ENCODE results near the gene SPARC.
A peak's percentile ranks its signal among the peaks of the same experiment; 100 is the strongest.
"Not testable (repeated sequence)": the region's sequence is repeated elsewhere in the genome, so short reads cannot be mapped to it uniquely, and the experiment has no call there.

Gene SPARC

GRCh38 chr5:151680944-151681427 is 5.7 kb downstream of the SPARC start:
- Histone ChIP-seq H4K20me1 (no peaks in the 10 kb centered on the region), H3K36me3 (no peaks in the 10 kb centered on the region), H3K9ac (no peak overlapping the region), H3K27me3 (no peaks in the 10 kb centered on the region), H3K4me3 (no peak overlapping the region), H3K4me1 (peaks cover 26% of the 10 kb centered on the region), H3K27ac (no peak overlapping the region), H3K9me3 (no peaks in the 10 kb centered on the region), H3K4me2 (no peak overlapping the region)
- no peak for TF ChIP-seq Cebpa-rat (IDR thresholded peaks at IDR 0.05)

GRCh38 chr5:151680156-151680505 is 6.6 kb downstream of the SPARC start:
- not testable (repeated sequence) for H3K27ac ChIP-seq, H3K36me3 ChIP-seq, H3K9me3 ChIP-seq, H3K27me3 ChIP-seq, H3K9ac ChIP-seq, H3K4me2 ChIP-seq, H3K4me3 ChIP-seq, H4K20me1 ChIP-seq
- peaks cover 26% of the 10 kb centered on the region for H3K4me1 ChIP-seq

DNA sequence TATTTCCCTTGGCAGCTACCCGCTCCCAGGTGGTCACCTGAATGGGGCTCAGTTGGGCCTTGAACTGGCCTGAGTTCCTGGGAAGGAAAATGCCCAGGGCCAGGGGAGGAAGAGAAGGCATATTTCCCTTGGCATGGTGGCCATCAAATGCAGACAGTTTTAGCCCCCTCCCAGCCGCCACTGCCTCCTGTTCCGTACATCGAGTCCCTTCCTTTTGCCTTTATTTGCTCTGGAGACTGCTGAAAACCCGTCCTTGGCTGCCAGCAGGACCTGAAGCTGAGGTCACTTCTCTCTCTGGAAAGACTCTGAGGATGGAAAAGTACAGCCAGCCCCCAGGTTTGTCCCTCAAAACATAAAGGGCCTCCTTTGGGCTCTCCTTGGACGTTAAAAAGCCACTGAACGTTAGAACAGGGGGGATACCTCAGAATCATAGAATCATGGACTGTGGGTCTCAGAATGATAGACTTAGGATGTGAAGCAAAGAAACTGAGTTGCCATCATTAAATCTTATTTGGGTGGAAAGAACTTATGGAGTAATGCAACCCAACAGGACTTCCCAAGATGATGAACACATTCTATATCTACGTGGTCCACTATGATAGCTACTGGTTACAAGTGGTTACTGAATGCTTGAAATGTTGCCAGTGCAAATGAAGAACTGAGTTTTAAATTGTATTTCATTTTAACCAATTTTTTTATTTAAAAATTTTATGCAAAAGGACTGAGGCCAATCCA is 7.1 kb downstream of the SPARC start:
- no peak overlapping the region for H3K4me3 ChIP-seq
- H3K4me2 ChIP-seq = no peak overlapping the region
- no peak overlapping the region for H3K9ac ChIP-seq
- H3K9me3 ChIP-seq = no peaks in the 10 kb centered on the region
- peaks cover 26% of the 10 kb centered on the region for H3K4me1 ChIP-seq
- no peak overlapping the region for H3K27ac ChIP-seq
- no peaks in the 10 kb centered on the region for H3K36me3 ChIP-seq
- no peaks in the 10 kb centered on the region for H4K20me1 ChIP-seq
- H3K27me3 ChIP-seq = no peaks in the 10 kb centered on the region
- TF ChIP-seq Cebpa-rat (IDR thresholded peaks at IDR 0.05) = no peak

- H3K36me3 ChIP-seq = no peaks in the 10 kb centered on the region
- no peak for TF ChIP-seq Cebpa-rat (IDR thresholded peaks at IDR 0.05)
- no peaks in the 10 kb centered on the region for H4K20me1 ChIP-seq
- peaks cover 26% of the 10 kb centered on the region for H3K4me1 ChIP-seq
- H3K9ac ChIP-seq = no peak overlapping the region
- H3K27me3 ChIP-seq = no peaks in the 10 kb centered on the region
- H3K4me3 ChIP-seq = no peak overlapping the region
- H3K27ac ChIP-seq = no peak overlapping the region
- H3K9me3 ChIP-seq = no peaks in the 10 kb centered on the region
- peak overlapping the region; percentile 51 for H3K4me2 ChIP-seq
Observed at GRCh38 chr5:151678713-151679112, 8.0 kb downstream of the SPARC start.

DNA sequence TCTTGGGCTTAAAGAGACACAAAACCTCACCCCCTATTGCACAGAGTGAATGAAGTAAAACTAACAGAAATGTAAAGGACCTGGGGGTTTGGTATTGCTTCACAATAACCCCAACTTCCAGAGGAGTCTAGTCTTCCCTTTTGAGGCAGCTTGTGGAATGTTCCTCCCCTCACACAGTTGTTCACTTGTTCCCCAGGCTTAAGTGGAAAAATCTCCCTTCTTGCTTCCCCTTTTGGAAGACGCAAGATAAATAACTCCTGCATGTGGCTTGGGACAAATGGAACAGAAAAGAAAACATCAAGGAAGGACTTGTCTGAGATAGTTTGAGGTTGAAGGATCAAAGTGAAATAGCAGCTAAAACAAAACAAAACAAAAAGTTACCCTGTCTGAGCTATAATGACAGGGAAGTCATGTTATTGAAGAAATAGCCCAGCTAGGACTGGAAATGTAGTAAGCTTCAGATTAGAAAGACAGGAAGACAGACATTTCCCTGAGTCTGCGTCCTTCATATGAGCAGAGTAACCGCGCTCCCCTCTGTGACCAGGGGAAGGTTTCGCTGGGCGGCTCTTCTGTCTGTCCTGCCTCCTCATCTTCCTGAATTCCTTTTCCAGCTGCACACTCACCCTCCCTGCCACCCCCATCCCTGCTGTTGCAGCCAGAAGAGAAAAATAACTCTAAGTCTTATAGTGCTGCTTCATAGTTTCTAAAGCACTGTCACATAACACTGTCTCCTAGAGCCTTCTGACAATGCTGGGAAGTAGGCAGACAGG is 8.8 kb downstream of the SPARC start:
- Histone ChIP-seq H4K20me1 (no peaks in the 10 kb centered on the region), H3K9ac (no peak overlapping the region), H3K4me1 (peaks cover 26% of the 10 kb centered on the region), H3K27ac (no peak overlapping the region; the same call in 1 of the 2 replicates), H3K9me3 (no peaks in the 10 kb centered on the region), H3K4me2 (peak overlapping the region; percentile 51), H3K4me3 (no peak overlapping the region), H3K36me3 (no peaks in the 10 kb centered on the region), H3K27me3 (no peaks in the 10 kb centered on the region)
- no peak for TF ChIP-seq Cebpa-rat (IDR thresholded peaks at IDR 0.05)

DNA sequence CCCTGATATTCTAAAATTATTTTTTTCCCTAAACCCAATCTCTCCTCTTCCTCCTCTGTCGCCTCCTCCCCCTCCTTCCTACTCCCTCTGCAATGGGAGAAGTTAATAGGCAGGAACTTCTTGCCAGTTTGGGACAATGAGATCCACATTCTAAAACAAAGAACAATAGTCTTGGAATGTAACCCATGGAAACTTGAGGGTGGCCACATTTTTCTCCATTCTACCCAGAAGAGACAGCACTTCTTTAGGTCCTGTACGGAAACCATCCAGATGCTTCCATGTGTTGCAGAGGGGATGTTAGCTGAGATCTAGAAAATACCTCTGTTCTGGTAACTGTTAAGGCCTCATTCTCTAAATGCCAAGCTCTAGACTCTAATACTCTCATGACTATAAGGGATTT is 10.0 kb downstream of the SPARC start:
- Histone ChIP-seq H3K4me3 (no peak overlapping the region), H3K4me1 (peaks cover 26% of the 10 kb centered on the region), H4K20me1 (no peaks in the 10 kb centered on the region), H3K9me3 (no peaks in the 10 kb centered on the region), H3K27ac (no peak overlapping the region), H3K4me2 (peak overlapping the region; percentile 51), H3K9ac (no peak overlapping the region), H3K27me3 (no peaks in the 10 kb centered on the region), H3K36me3 (no peaks in the 10 kb centered on the region)
- no peak for TF ChIP-seq Cebpa-rat (IDR thresholded peaks at IDR 0.05)

GRCh38 chr5:151676314-151676712 is 10.4 kb downstream of the SPARC start:
- no peaks in the 10 kb centered on the region for H3K36me3 ChIP-seq
- no peaks in the 10 kb centered on the region for H3K27me3 ChIP-seq
- TF ChIP-seq Cebpa-rat (IDR thresholded peaks at IDR 0.05) = no peak
- no peaks in the 10 kb centered on the region for H3K9me3 ChIP-seq
- H3K4me3 ChIP-seq = no peak overlapping the region
- H4K20me1 ChIP-seq = no peaks in the 10 kb centered on the region
- no peak overlapping the region for H3K27ac ChIP-seq
- H3K4me1 ChIP-seq = peaks cover 26% of the 10 kb centered on the region
- H3K4me2 ChIP-seq = 0 out of 2 replicates have a peak overlapping the region, but pooled peaks have one; percentile 51
- H3K9ac ChIP-seq = no peak overlapping the region

DNA sequence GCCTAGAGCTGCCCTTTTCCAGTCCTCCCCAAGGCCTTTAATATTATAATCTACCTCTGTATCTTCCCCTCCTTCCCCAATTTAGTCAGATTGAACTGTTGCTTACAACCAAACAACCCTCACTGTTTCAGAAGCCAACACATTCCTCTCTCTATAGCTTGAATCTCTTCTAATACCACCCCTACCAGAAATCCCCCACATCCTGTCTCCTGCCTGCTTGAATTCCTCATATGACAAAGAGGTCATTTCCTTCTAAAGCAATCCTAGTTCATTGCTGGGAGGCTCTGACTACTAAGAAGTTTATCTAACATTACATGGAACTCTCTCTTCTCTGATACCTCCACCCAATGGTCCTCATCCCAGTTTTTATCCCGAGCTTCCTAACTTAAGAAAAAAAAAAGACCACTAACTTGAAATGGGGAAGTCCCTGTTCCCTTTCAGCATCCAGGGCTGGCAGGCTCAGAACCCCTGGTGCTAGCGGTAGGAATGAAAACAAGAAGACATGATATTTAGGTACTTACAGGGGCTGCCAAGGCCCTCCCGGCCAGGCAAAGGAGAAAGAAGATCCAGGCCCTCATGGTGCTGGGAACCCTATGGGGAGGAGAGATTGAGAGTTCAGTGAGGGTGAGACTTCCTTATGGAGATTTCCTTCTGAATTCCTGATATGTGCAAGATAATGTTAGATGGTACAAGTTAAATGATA is 11.0 kb downstream of the SPARC start:
- Histone ChIP-seq H3K4me3 (no peak overlapping the region), H3K9me3 (no peaks in the 10 kb centered on the region), H3K4me2 (no peak overlapping the region), H3K27me3 (no peaks in the 10 kb centered on the region), H3K27ac (no peak overlapping the region), H4K20me1 (no peaks in the 10 kb centered on the region), H3K36me3 (no peaks in the 10 kb centered on the region), H3K9ac (no peak overlapping the region), H3K4me1 (peaks cover 26% of the 10 kb centered on the region)
- TF ChIP-seq Cebpa-rat (IDR thresholded peaks at IDR 0.05) = no peak

DNA sequence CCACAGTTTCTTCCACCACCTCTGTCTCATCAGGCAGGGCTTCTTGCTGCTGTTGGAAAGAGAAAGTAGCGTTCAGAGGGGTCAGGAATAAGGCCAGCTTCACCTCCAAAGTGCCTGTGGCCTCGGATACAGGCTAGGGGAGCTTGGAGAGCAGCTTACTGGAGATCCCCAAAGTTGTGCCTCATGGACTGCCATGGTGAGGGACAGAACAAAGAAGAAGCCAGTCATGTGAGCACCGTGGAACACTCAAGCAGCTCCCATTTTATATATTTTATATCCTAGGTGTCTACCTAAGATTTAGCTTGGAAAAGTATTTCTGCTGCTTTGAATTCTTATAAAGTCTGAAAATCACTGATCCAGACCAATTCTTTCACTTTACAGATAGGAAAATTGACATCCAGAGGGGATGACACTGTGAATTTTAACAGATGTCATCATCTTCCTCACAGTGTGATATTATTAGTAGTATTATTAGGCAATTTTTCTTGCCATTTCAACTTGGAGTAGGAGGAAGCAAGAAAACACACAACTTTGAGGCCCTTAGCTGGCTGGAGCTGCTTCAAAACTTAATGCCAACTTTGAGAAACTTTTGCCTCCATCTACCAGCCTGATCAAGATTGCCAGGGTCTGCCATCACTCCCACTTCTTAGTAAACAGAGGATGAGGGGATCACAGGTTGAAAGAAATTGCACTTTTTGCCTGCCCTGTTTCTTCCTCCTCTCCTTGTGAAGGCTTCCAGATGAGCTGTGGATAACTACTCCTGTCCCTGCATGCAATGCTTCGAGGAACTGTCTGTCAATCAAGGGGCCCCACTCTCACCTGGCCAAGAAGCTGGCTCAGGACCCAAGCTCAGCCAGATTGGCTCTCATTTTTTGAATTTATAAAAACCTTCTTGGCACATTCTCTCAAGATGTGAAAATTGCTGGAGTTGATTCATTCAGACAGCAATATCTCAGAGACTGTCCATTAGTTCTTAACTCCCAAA is 11.8 kb downstream of the SPARC start:
- H3K27ac ChIP-seq = no peak overlapping the region
- no peak overlapping the region for H3K9ac ChIP-seq
- no peaks in the 10 kb centered on the region for H4K20me1 ChIP-seq
- no peak for TF ChIP-seq Cebpa-rat (IDR thresholded peaks at IDR 0.05)
- H3K27me3 ChIP-seq = no peaks in the 10 kb centered on the region
- peaks cover 26% of the 10 kb centered on the region for H3K4me1 ChIP-seq
- no peaks in the 10 kb centered on the region for H3K36me3 ChIP-seq
- H3K4me2 ChIP-seq = no peak overlapping the region
- no peak overlapping the region for H3K4me3 ChIP-seq
- no peaks in the 10 kb centered on the region for H3K9me3 ChIP-seq
